ENCODE data around the gene NOS3. TPM values are rescaled to one million over a fixed set of nuclear protein-coding genes. Genes with fewer than 3 reads are reported as not detected.

The NOS3 gene
- total RNA-seq, 2 experiments from 2014 or later: 9.3 to 11.1 TPM

- CTCF ChIA-PET: interaction anchor here (0.6 to 1.8 kb wide), 8 partner anchors 9 to 142 kb away, joined by 3 to 7 read pairs (median 4); no protein-coding TSS in a partner anchor
- POLR2A ChIA-PET: no interaction called here
- Mint-ChIP-seq H3K4me3 (no peak overlapping the region), H3K27ac (no peak overlapping the region), H3K36me3 (ENCODE audit: low read depth) (no peaks in the 10 kb centered on the region), H3K4me1 (peaks cover 2% of the 10 kb centered on the region), H3K27me3 (no peaks in the 10 kb centered on the region), H3K9me3 (ENCODE audit: low read depth) (no peaks in the 10 kb centered on the region)
- ATAC-seq (no peak), DNase-seq (no peak)
- intact Hi-C loops (cut with DNase I, micrococcal nuclease): no loop called here
Observed at GRCh38 chr7:150968734-150969372, 22.0 kb upstream of the NOS3 start.

GRCh38 chr7:150969475-150969874, 21.3 kb upstream of the NOS3 start:
- Mint-ChIP-seq H3K27ac (no peak overlapping the region), H3K4me3 (no peak overlapping the region), H3K4me1 (peaks cover 7% of the 10 kb centered on the region), H3K9me3 (ENCODE audit: low read depth) (no peaks in the 10 kb centered on the region), H3K36me3 (ENCODE audit: low read depth) (no peaks in the 10 kb centered on the region), H3K27me3 (no peaks in the 10 kb centered on the region)
- ATAC-seq (no peak), DNase-seq (no peak)
- ChIA-PET CTCF (interaction anchor here (0.6 to 1.6 kb wide), 6 partner anchors 10 to 142 kb away, joined by 3 to 7 read pairs (median 4); no protein-coding TSS in a partner anchor), POLR2A (interaction anchor here (0.6 kb wide), 1 partner anchor 49 kb away, joined by 3 read pairs; no protein-coding TSS in a partner anchor)
- intact Hi-C loops (cut with DNase I, micrococcal nuclease): no loop called here

DNA sequence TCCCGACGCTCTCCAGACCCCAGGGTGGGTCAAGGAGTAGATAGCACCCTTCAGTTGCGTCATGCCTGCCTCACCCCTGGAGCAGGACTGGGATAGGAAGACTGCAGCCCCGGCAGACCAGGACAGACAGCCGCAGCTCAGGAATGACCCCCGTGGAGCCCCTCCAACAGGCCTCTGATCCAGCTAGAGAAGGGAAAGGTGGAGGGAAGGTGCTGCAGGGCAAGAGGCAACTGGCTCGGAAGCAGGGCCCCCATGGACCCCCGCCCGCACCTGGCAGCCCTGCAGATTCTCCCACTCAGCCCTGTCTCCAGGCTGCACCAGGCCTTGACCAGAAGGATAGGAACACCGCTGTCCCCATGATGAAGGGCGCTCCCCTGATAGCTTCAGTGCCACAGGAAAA, 20.4 kb upstream of the NOS3 start:
- Mint-ChIP-seq H3K4me3 (no peak overlapping the region), H3K36me3 (ENCODE audit: low read depth) (no peaks in the 10 kb centered on the region), H3K27ac (no peak overlapping the region), H3K4me1 (peaks cover 12% of the 10 kb centered on the region), H3K9me3 (ENCODE audit: low read depth) (no peaks in the 10 kb centered on the region), H3K27me3 (no peaks in the 10 kb centered on the region)
- DNase-seq (no peak), ATAC-seq (no peak)
- POLR2A ChIA-PET: no interaction called here
- CTCF ChIA-PET: interaction anchor here (0.8 to 1.3 kb wide), 2 partner anchors 10 to 15 kb away, joined by 4 read pairs; no protein-coding TSS in a partner anchor
- intact Hi-C loops (cut with DNase I, micrococcal nuclease): loop anchor here in 1 of 2 experiments (5.0 kb wide), 1 partner anchor 42 kb away; no protein-coding TSS in a partner anchor

DNA sequence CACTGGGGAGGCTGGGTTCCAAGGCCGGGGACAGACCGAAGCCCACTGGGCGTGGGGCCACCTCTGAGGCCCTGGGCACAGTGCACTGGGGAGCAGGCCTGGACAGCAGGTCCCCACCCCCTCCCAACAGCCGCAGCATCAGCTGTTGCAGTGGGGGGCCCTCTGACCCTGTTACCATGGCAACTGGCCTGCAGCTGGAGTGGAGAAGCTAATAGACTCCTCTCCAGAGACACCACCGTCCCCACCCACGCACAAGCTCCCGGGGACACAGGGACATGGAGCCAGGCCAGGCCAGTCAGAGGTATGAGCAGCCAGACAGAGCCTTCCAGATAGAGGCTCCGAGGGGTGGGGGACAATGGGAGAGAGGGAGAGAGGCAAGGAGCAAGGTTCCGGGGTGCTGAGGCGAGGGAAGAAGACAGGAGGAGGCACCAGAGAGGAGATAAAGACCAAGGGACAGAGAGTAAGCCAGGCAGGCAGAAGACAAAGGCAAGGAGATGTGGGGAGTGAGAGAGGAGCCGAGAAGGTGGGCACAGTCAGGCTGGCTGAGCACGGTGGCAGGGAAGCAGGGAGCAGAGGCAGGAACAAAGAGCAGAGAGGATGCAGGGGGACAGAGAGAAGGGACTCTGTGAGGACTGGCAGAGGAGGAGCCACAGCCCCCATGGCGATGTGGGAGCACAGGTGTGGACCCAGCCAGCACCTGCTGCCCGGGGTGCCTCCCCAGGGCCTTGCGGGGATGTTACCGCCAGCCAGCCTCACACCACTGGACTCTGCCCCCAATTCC, 19.4 kb upstream of the NOS3 start:
- DNase-seq: no peak
- intact Hi-C loops (cut with DNase I, micrococcal nuclease): loop anchor here in 1 of 2 experiments (5.0 kb wide), 1 partner anchor 41 kb away; no protein-coding TSS in a partner anchor
- peaks cover 17% of the 10 kb centered on the region for H3K4me1 Mint-ChIP-seq
- ChIA-PET CTCF (interaction anchor here (1.3 kb wide), 1 partner anchor 9 kb away, joined by 4 read pairs; no protein-coding TSS in a partner anchor), POLR2A (no interaction called here)
- no peak for ATAC-seq
- H3K9me3 Mint-ChIP-seq (ENCODE audit: low read depth): no peaks in the 10 kb centered on the region
- no peak overlapping the region for H3K4me3 Mint-ChIP-seq
- no peak overlapping the region for H3K27ac Mint-ChIP-seq
- peaks cover 4% of the 10 kb centered on the region for H3K27me3 Mint-ChIP-seq
- H3K36me3 Mint-ChIP-seq (ENCODE audit: low read depth): no peaks in the 10 kb centered on the region

DNA sequence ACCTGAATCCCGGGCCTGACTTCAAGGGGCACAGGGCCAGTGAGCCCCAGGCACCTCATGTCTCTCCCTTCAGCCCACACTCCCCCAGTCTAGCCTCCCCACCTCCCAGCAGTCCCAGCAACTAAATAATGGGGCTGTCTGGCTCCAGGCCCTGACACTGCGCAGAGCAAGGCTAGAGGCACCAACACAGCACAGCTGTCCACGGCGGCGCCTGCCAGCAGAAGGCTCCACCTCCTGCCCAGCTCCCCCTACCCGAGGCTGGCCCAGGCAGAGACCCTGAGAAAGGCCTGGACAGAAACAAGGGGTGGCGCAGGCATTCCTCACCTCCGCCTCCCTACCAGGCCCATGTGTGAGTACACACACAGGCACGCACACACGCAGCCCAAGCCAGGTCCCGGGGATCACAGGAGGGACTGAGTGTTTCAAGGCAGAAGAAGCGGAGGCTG, 18.8 kb upstream of the NOS3 start:
- ChIA-PET CTCF (no interaction called here), POLR2A (no interaction called here)
- no peak overlapping the region for H3K27ac Mint-ChIP-seq
- H3K27me3 Mint-ChIP-seq: peaks cover 9% of the 10 kb centered on the region
- ATAC-seq (no peak), DNase-seq (no peak)
- peaks cover 22% of the 10 kb centered on the region for H3K4me1 Mint-ChIP-seq
- H3K36me3 Mint-ChIP-seq (ENCODE audit: low read depth): no peaks in the 10 kb centered on the region
- H3K9me3 Mint-ChIP-seq (ENCODE audit: low read depth): no peaks in the 10 kb centered on the region
- H3K4me3 Mint-ChIP-seq: no peak overlapping the region
- intact Hi-C loops (cut with DNase I, micrococcal nuclease): loop anchor here in 1 of 2 experiments (5.0 kb wide), 1 partner anchor 40 kb away; no protein-coding TSS in a partner anchor

GRCh38 chr7:150972741-150973140, 18.1 kb upstream of the NOS3 start:
- Mint-ChIP-seq H3K9me3 (ENCODE audit: low read depth) (no peaks in the 10 kb centered on the region), H3K4me1 (peaks cover 26% of the 10 kb centered on the region), H3K36me3 (ENCODE audit: low read depth) (no peaks in the 10 kb centered on the region), H3K27me3 (peaks cover 13% of the 10 kb centered on the region), H3K4me3 (no peak overlapping the region), H3K27ac (no peak overlapping the region)
- CTCF ChIA-PET: no interaction called here
- intact Hi-C loops (cut with DNase I, micrococcal nuclease): loop anchor here in 1 of 2 experiments (5.0 kb wide), 1 partner anchor 40 kb away; no protein-coding TSS in a partner anchor
- POLR2A ChIA-PET: no interaction called here
- ATAC-seq (no peak), DNase-seq (no peak)

DNA sequence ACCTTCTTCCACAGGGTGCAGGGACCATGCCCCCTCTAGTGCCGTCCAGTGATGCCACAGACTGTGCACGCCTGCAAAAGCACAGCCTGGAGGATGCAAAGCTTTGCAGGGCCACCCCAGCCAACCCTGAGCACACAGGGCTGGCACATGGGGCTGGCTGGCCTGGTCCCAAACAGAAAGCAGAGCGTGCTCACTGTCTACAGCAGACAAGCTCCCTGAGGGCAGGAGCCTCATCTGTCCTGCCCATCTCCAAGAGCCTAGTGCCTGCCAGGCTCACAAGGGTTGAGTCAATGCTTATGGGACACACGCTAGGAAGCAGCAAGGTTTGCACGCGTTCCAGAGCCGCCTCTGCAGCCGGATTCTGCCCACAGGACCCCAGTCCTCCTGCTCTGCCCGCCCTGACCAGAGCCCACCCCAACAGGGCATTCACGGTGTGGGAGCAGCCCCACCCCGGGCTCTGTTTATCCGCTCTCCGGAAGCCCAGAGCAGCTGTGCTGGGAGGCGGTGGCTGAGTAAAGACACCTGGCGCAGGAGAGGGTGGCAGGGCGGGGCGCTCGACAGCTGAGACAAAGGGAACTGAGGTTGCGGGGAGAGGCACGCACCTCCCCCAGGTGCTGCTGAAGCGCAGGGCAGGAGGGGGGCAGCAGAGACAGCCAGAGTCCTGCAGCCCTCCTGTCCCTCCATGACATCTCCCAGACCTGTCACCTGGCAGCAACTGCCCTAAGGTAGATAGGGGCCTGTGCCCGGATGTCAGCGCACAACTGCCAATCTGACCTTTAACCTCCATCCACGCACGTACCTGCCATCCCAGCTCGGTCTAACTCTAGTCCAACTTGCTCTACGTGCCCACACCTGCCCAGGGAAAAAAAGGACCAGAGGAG, 17.0 kb upstream of the NOS3 start:
- Mint-ChIP-seq H3K36me3 (ENCODE audit: low read depth) (no peaks in the 10 kb centered on the region), H3K9me3 (ENCODE audit: low read depth) (no peaks in the 10 kb centered on the region), H3K27me3 (peaks cover 16% of the 10 kb centered on the region), H3K4me1 (peaks cover 29% of the 10 kb centered on the region), H3K4me3 (peak overlapping the region; percentile 73), H3K27ac (peak overlapping the region; percentile 51)
- CTCF ChIA-PET: interaction anchor here (0.6 to 1.3 kb wide), 6 partner anchors 10 to 46 kb away, joined by 3 to 7 read pairs (median 4); no protein-coding TSS in a partner anchor
- DNase-seq (no peak), ATAC-seq (peak; percentile 1)
- POLR2A ChIA-PET: no interaction called here
- intact Hi-C loops (cut with DNase I, micrococcal nuclease): loop anchor here (1.0 to 5.0 kb wide), 4 partner anchors 38 to 106 kb away; partner anchors contain the start of gene FASTK (in 1 of the 2)

GRCh38 chr7:150974468-150975391, 16.1 kb upstream of the NOS3 start:
- peak; percentile 85 for DNase-seq
- ChIA-PET POLR2A (no interaction called here), CTCF (interaction anchor here (0.8 to 1.3 kb wide), 8 partner anchors 10 to 76 kb away, joined by 3 to 9 read pairs (median 4); no protein-coding TSS in a partner anchor)
- intact Hi-C loops (cut with DNase I, micrococcal nuclease): loop anchor here (1.0 to 5.0 kb wide), 4 partner anchors 38 to 106 kb away; partner anchors contain the start of gene FASTK (in 1 of the 2)
- H3K27me3 Mint-ChIP-seq: peaks cover 21% of the 10 kb centered on the region
- H3K36me3 Mint-ChIP-seq (ENCODE audit: low read depth): no peaks in the 10 kb centered on the region
- peaks cover 30% of the 10 kb centered on the region for H3K4me1 Mint-ChIP-seq
- no peaks in the 10 kb centered on the region for H3K9me3 Mint-ChIP-seq (ENCODE audit: low read depth)
- peak; percentile 81 for ATAC-seq
- peak overlapping the region; percentile 73 for H3K4me3 Mint-ChIP-seq
- peak overlapping the region; percentile 51 for H3K27ac Mint-ChIP-seq

DNA sequence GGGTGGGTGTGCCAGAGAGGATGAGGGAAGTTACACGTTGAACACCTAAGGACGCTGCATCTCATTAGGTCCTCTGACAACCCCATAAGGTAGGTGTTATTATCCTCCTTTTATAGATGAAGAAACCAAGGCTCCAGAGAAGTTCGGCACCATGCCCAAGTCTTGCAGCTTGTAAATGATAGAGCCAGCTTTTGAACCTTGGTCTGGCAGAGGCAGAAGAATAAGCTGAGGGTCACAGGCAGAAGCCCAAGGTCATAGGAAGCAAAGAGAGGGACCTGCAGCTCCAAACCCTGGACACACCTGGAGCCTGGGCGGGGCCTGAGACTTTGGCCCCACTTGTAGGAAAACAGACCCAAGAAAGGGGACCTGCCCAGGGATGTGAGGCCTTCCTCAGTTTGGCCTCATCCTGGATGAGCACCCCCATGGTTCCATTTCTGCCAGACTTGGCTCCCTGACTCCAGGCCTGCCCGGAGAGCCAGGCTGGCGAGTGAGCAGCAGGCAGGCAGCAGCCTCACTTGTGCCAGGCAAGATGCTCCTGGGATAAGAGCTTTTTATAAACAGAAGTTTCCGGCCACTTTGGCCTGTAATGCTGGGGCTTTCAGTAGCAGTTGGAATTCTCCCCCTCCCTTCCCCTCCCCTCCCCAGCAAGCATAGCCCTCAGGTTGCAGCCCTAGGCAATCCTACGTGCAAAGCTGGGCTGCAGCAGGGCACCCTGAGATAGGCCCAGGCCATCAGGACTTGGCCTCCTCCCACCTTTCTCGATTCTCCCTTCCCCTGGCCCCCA, 15.1 kb upstream of the NOS3 start:
- Mint-ChIP-seq H3K27me3 (peaks cover 27% of the 10 kb centered on the region), H3K27ac (no peak overlapping the region), H3K4me3 (peak overlapping the region; percentile 73), H3K4me1 (peaks cover 30% of the 10 kb centered on the region), H3K36me3 (ENCODE audit: low read depth) (no peaks in the 10 kb centered on the region), H3K9me3 (ENCODE audit: low read depth) (no peaks in the 10 kb centered on the region)
- DNase-seq (no peak), ATAC-seq (no peak)
- POLR2A ChIA-PET: no interaction called here
- CTCF ChIA-PET: interaction anchor here (0.6 to 1.5 kb wide), 7 partner anchors 9 to 195 kb away, joined by 3 to 9 read pairs (median 4); no protein-coding TSS in a partner anchor
- intact Hi-C loops (cut with DNase I, micrococcal nuclease): loop anchor here in 1 of 2 experiments (2.0 kb wide), 1 partner anchor 37 kb away; no protein-coding TSS in a partner anchor
